GM21360 (cell line): ENCODE measurements around the gene FAM120AOS.

Experiments
- ATAC-seq: cut with Tn5 transposase; IDR thresholded peaks from one replicate; pipeline ENCODE4 v1.9.1; 2021; ENCODE audit warnings: mild to moderate bottlenecking, moderate library complexity; ENCODE audit not compliant: unreplicated experiment

FAM120AOS gene

GRCh38 chr9:93453047-93453914 lies at the start of gene FAM120AOS:
Gene FAM120AOS, minus strand, starts transcription at chr9:93453581. Its CDS starts 872 bp downstream, at chr9:93452709.
- ATAC-seq = peak; percentile 50

- no peak for ATAC-seq
Measured at GRCh38 chr9:93501406-93501805, 48.0 kb upstream of the FAM120AOS start.

- ATAC-seq = no peak
Measured at GRCh38 chr9:93500571-93501298, 47.4 kb upstream of the FAM120AOS start.

GRCh38 chr9:93496285-93496684 lies 42.9 kb upstream of the FAM120AOS start:
- ATAC-seq = no peak

GRCh38 chr9:93493949-93494348 lies 40.6 kb upstream of the FAM120AOS start:
- ATAC-seq = no peak

- ATAC-seq = no peak
Measured at GRCh38 chr9:93492327-93492726, 38.9 kb upstream of the FAM120AOS start.

GRCh38 chr9:93491593-93492232 lies 38.3 kb upstream of the FAM120AOS start:
- no peak for ATAC-seq

- ATAC-seq = no peak
Measured at GRCh38 chr9:93488244-93488643, 34.9 kb upstream of the FAM120AOS start.

GRCh38 chr9:93486268-93486667 lies 32.9 kb upstream of the FAM120AOS start:
- no peak for ATAC-seq

GRCh38 chr9:93483497-93483896 lies 30.1 kb upstream of the FAM120AOS start:
- ATAC-seq = no peak

GRCh38 chr9:93480728-93481324 lies 27.4 kb upstream of the FAM120AOS start:
- no peak for ATAC-seq

GRCh38 chr9:93480262-93480661 lies 26.9 kb upstream of the FAM120AOS start:
- no peak for ATAC-seq

GRCh38 chr9:93479726-93480125 lies 26.3 kb upstream of the FAM120AOS start:
- no peak for ATAC-seq

GRCh38 chr9:93477397-93477796 lies 24.0 kb upstream of the FAM120AOS start:
- ATAC-seq = no peak

GRCh38 chr9:93476924-93477323 lies 23.5 kb upstream of the FAM120AOS start:
- no peak for ATAC-seq

GRCh38 chr9:93475856-93476255 lies 22.5 kb upstream of the FAM120AOS start:
- ATAC-seq = no peak

GRCh38 chr9:93475108-93475507 lies 21.7 kb upstream of the FAM120AOS start:
- no peak for ATAC-seq

- no peak for ATAC-seq
Measured at GRCh38 chr9:93473411-93473810, 20.0 kb upstream of the FAM120AOS start.

GRCh38 chr9:93471124-93471523 lies 17.7 kb upstream of the FAM120AOS start:
- ATAC-seq = no peak

- no peak for ATAC-seq
Measured at GRCh38 chr9:93470391-93470790, 17.0 kb upstream of the FAM120AOS start.

- no peak for ATAC-seq
Measured at GRCh38 chr9:93468763-93469456, 15.5 kb upstream of the FAM120AOS start.
